Stimulated activated CD4-positive, alpha-beta T cell treated with anti-CD3 and anti-CD28 coated beads, Interleukin-1b, Interleukin-23, amount 100 ng/mL, for 4 hours (primary cell): ENCODE results near the gene CACNG3.
"Not testable (repeated sequence)": the region's sequence is repeated elsewhere in the genome, so short reads cannot be mapped to it uniquely, and the experiment has no call there.

Source experiments
- DNase-seq, 2 donors: peaks; one replicate each; pipeline ENCODE4 v3.0.0-alpha.2; 2020; ENCODE audit warnings: low read depth in 2 of 2

The CACNG3 gene

DNA sequence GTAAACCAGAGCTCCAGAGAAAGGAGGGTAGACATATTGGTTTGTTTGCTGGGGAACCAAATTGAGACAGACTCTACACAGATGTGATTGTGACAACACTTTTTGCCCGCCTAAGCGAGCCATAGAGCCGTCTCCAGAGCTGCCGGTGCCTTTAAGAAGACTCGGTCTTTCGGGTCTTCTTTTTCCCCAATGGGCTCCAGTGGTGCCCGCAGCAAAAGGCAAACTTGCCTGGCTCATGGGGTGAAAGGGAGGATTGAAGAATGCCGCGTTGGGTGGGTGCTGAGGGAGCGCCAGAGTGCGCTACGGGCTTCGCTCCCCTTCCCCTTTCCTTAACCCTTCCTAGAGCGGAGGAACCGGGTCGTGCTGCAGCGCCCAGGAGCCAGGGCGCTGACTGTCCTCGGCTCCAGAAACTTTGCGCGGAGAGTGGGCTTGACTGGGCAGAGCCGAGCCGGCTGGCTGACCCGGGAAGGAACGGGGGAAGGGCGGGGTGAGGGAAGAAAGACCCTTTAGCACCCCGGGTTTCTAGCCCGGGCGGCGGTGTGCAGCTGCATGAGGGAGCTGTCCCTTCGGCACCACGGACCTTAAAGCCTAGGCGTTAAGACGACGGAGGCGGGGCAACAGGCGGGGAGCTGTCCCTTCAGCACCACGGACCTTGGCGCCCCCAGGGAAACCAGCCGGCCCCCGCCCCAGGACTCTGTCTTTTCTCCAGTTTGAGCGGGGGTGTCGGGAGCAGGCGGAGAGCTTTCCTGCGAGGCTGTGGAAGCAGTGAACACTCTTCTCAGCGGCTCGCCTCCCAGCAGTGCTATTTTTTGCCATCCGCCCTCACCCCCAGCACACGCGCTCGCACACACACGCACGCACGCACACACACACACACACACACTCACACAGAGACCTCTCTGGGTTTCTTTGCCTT, at the start of gene CACNG3:
Gene CACNG3, plus strand, starts transcription at position 880 of the 916 bp plus-strand sequence. CDS start 420 bp downstream, outside the sequence.
- DNase-seq: peak in 1 of 2 donors; percentile 19

DNA sequence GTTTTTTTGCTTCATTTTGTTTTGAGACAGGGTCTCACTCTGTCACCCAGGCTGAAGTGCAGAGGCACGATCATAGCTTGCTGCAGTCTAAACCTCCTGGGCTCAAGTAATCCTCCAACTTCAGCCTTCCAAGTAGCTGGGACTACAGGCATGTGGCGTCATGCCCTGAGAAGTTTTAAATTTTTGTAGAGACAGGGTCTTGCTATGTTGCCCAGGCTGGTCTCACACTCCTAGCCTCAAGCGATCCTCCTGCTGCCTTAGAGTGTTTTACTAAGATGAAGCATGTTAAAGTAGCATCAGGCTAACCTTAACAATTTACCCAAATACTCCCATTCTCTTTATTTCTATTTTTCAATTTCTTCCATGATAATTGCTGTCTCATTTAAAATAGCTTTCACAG, 49.2 kb upstream of the CACNG3 start:
- DNase-seq: no peak

DNA sequence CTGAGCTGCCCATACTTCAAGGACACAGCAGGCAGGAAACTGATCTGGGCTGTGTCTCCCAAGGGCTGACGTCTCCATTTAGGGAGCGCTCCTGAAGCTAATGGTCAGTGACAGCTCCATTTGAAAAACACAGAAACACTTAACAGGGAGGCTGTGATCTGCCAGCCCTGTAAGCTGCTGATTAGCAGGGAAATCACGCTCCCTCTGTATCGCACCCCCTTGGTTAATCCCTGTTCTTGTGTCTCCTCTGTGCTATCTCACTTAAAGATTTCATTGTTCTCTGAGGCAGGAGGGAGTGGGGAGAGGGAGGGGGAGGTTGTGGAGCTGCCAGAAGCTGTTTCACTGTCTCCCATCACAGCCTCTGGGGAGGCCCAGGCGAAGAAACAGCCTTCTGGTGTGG, 47.4 kb upstream of the CACNG3 start:
- no peak for DNase-seq

DNA sequence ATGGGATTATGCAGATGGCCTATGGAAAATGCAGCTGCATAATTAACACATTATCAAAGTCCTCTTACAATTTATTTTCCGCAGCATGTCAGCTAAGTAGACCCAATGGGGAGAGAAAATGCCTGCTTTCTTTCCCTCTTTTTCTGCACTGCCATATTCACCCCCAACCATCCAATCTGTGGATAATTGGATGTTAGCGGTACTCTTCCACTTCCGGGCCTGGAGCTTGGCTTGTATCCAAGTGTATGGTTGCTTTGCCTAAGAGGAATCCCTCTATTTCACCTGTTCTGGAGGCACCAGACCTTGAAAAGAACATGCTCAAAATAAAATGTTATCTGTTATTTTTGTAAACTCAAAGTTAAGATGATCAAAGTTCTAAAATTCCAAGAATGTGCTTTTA, 41.1 kb upstream of the CACNG3 start:
- no peak for DNase-seq

DNA sequence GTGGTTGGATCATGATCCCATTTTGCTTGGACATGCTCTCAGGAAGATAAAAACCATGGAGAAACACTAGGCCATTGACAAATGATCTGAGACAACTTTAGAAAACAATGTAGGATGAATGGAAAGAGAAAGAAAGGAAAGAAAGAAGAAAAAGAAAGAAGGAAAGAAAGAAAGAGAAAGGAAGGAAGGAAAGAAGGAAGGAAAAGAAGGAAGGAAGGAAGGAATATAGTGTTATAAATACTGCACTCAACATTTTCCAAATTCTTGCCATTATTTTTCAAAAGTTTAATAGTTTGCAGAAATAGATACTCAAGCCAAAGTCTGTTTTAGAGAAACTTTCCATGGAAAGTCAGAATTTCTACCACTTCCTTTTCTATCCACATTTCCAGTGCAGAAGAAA, 39.2 kb upstream of the CACNG3 start:
- no peak for DNase-seq

DNA sequence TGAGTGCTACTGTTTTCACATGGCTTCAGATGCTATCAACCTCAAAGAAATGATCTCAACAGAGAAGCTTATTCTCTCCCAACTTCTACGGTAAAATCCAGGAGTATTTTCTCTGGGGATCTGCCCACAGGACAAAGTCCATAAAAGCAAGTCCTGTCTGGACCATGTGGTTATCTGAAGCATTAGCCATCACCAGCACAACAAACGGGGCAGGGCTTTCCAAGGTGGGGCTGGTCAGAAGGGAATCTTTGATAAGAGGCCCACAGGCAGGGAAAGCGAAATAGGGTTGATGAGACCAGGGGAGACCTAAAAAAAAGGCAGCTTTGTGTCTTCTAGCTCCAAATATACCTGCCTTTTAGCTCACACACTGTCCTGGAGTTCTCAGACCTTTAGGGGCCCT, 38.7 kb upstream of the CACNG3 start:
- DNase-seq: no peak

DNA sequence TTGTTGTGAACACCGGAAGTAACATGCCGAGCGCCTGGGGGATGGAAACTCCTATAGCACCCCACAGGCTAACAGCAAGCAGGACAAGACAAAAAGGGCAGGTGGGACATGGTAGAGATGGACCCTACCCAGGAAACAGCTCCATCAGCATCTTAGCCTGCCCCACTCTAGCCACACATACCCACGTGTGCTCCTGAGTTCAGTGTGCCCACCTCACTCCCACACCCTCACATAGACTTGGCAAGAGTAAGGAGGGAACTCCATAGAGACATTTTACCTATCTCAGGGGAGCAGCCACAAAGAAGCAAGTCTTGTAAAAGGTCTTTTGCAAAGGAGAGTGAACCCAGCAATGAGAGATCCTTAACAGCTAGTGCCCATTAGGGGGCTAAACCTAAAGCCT, 37.8 kb upstream of the CACNG3 start:
- DNase-seq: no peak

DNA sequence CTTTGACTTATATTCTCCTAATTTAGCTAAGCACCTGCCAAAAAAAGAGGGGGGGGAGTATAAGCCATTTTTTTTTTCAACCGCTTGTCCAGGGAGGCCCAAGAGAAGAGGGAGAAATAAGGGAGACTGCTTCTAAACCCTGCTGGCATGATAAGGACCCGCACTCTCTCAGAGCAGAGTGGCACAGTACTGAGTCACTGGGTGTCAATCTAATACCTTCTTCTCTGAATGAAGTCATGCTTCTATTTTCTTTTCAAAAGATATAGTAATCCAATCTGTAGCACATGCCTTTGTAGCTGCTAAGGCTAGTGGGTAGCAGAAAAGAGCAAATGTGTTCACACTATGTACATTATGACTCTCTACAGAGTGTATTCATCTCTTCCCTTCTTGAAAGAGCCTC, 34.9 kb upstream of the CACNG3 start:
- DNase-seq: no peak

DNA sequence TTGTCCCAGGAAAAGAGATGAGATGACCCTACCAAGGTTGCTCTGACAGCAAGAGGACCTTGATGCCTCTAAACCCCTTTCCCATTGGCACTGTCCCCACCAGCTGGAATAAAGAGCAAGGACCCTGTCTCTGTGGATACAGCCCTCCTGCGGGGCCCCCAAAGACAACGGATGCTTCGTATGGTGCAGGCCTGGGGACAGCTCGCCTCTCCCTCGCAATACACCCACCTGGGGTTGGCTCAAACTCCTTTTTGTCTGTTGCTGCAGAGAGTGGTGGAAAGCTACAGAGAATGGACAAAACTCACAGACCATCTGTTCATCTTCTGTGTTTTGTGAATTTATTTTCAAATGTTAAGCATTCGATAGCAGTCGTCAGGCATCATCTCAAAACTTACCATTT, 27.6 kb upstream of the CACNG3 start:
- DNase-seq: no peak

DNA sequence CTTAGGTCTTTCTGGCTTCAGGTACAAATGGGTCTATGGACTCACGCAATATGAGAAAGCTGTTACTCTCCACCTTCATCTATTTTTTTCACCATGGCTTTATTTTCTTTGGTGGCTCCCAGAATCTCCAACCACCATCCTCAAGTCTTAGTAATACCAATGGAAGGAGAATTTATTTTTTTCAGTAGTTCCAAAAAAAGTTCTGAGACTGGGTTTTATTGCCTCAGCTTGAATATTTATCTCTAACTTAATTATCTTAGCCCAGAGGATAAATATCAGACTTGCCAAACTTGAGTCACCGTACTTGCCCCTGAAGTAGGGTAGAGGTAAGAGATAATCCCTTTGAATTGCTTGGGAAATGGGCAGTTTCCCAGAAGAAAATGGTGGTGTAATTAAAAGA, 23.2 kb upstream of the CACNG3 start:
- DNase-seq: no peak

DNA sequence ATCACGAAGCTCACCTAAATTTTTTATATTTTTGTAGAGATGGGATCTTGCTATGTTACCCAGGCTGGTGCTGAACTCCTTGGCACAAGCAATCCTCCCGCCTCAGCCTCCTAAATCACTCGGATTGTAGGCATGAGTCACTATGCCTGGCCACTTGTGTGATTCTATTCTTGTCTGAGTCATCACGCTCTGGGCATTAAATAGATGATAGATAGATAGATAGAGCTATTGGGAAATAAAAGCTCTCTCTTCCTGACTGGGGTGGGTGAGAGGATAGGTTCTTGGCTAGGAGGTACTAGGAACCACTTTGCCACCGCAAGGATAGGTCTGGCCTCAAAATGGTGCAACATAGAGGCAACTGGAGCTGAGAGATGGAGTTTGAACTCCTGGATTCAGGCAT, 21.4 kb upstream of the CACNG3 start:
- no peak for DNase-seq

DNA sequence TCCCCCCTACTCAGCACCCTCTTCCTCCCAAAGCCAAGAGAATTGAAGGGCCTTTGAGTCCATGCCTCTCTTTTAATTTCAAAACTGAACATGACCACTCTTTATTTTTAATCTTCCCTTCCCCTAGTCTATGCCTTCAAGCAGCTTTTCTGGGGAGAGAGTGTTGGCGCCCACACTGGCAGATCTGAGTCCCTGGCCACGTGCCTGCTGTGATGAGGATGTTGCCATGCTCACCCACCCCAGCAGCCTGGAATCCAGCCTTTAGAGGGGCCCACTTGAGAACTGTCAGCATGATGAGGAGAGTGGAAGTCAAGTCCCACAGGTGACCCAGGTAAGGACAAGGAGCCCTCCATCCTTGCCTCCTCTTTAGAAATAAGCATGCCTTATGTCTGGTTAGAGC, 20.3 kb upstream of the CACNG3 start:
- no peak for DNase-seq

DNA sequence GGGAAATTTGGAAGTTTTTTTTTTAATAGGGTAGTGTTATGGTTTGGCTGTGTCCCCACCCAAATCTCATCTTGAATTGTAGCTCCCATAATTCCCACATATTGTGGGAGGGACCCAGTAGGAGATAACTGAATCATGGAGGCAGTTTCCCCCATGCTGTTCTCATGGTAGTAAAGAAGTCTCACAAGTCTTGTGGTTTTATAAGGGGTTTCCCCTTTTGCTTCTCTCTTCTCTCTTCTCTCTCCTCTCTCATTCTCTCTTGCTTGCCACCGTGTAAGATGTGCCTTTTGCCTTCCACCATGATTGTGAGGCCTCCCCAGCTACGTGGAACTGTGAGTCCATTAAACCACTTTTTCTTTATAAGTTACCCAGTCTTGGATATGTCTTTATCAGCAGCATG, 17.3 kb upstream of the CACNG3 start:
- not testable (repeated sequence) for DNase-seq

DNA sequence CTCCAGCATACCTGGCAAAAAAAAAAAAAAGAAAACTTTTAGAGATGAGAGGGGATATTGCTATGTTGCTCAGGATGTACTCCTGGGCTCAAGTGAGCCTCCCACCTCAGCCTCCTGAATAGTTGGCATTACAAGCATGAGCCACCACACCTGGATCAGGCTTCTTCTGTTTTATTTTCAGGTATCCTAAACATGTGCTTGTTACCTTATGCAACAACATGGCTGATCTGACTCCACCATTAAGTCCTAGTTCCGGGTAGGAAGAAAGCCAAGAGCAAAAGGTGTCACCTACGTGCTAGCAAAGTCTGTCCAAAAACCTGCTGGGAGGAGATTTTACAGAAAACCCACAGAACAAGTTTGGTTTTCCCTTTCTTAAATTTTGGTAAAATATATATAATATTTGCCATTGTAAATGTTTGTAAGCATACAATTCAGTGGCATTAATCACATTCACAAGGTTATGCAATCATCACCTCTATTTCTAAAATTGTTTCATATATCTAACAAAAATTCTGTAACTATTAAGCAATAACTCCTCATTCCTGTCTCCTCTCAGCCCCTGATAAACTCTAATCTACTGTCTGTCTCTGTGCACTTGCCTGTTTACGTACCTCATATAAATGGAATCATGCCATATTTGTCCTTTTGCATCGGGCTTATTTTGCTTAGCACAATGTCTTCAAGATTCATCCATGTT, 9.1 kb upstream of the CACNG3 start:
- DNase-seq: no peak

DNA sequence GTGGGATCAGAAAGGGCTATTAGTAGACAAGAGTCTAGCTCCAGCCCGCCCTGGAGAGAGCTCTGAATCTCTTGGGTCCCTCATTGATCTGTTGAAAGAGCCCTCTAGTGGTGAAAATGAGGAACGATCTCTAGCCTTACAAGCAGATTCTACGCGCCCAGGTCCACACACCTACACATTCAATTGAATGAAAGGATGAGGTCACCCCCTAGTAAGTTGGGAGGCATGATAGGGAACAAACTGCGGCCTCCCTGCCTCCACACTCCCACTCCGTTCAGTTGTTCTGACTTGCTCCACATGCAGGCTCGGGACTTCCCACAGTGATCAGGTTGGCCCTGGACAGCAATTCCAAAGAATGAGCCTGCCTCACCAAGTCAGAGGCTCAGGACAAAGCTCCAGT, 2.9 kb upstream of the CACNG3 start:
- DNase-seq: peak; percentile 7 to 21

DNA sequence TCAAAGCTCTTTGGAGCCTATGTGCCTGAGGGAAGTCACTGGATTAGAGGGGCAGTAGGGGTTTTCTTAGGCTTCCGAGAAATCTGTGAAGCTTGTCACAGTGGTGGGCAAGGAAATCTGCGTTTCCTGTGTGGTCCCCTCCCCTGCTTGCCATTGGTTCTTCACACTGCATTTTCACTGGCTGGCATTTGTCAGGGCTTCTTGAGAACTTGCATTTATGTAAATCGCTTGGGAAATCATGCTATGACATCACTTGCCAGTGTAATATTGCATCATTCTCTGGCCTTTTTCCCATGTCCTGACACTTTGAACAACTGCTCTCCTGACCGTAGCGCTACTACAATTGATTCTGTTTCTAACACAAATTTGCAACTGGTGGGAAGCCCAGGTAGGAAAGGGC, 1.8 kb downstream of the CACNG3 start:
- DNase-seq: no peak

DNA sequence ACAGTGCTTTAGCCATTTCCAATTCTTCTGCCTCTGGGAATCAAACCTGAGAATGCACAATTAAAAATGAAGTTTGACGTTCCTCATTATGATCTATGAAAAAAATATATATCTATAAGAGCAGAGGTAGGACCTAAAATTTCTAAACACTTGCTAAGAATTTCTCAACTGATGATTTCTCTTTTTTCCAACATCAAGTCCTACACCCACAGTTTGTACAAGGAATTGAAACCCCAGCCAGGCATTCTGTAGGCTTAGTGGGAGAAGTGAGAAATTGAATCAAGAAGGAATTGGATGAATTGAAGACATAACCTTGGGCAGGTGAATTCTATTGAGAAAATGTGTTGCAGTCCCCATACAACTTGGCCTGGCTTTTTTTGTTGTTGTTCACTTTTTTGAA, 2.7 kb downstream of the CACNG3 start:
- no peak for DNase-seq

DNA sequence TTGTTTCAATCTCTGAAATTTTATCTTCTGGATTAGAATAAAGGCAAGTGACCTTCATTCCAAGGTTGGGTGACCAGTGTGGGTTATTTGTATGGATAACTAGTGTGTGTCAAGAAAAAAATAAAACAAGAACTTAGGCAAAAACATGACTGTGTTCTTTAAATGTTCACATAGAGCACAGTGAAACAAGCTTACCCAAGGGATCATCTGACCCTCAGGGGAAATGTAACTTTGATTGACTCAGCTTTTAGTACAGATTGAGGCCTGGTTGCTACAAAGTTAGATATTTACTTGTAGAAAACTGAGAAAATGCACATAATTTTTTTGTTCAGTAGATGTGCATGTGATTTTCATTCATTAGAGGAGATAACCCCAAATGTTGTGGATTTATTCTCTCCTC, 6.7 kb downstream of the CACNG3 start:
- no peak for DNase-seq

DNA sequence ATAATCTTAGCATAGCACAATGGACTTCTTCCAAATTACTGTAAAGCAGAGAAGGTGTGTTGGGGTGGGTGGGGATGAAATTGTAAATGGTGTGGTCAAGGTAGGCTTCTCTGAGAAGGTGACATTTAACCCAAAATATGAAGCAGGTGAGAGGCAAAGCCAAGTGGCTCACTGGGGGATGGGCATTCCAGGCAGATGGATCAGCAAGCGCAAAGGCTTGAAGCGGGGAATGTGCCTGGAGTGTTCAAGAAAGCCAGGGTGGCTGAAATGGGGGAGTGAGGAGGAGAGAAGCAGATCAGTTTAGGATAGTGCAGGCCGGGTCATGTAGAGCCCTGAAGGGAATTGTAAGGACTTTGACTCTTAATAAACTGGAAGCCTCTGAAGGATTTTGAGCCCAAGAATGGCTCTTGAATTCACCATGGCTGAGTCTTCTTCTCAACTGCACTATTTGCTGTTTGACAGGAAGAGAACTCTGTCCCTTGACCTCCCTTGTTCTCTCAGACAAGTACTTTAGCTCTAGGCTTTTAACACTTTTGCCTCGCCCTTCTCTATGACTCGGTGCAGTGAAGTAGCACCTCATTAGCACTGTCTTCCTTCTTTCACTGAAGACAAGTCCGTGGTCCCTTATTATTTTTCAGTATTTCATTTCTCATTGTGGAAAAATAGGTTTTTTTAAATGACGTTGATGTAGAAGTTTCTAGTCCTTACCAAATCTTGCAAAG, 14.7 kb downstream of the CACNG3 start:
- DNase-seq: no peak

DNA sequence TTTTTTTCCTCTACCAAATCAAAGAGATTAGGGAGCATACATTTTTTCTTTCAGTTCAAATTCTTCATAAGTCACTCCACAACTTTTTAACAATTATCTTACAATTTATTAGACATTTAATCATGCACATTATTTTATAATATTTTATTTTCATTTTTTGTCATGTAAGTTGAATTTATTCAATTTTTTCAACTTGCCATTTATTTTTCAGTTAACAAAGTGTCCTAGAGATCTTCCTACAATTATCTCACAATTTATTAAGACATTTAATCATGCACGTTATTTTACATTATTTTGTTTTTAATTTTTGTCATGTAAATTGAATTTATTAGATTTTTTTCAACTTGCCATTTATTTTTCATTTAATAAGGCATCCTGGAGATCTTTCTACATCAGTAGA, 16.2 kb downstream of the CACNG3 start:
- no peak for DNase-seq

DNA sequence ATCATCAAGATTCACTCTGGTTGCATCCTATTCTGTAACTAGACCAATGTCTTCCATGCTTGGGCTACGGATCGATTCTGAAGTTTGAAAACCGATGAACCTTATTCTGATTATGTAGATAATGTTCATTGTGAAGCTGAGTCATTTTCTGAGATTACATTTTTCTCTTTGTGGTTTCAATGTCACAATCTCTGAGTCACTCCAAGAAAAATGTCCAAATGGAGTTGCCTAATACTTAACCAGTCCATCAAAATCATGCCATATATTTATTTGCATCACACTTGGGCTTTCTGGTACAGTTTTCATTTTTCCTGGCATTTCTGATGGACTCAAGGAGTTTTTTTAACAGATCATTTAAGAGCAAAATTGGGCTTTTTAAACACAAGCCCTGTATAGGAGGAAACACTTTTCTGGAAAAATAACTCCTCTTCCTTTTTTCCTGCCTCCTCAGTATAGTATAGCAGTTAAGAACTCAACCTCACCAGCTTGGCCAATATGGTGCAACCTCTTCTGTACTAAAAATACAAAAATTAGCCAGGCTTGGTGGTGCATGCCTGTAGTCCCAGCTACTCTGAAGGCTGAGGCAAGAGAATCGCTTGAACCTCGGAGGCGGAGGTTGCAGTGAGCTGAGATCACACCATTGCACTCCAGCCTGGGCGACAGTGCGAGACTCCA, 17.5 kb downstream of the CACNG3 start:
- no peak for DNase-seq

DNA sequence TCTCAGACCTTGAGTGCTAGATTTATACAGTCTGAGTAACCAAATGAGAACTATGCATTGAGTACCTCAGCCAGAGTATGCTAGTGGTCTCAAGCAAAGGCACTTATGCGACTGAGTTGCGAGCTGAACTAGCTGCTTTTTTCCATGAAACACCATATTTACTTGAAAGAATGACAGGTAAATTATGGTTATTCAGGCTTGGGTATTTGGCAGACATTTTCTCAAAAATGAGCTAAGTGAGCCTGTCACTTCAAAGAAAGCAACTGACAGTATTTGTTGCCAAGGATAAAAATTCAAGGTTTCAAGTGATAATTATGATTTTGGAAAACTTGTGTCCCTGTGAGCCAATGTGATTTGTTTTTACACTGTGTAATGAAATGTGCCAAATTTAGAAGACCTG, 19.3 kb downstream of the CACNG3 start:
- DNase-seq: no peak
